ENCODE results near the gene SEPHS2. TPM values are rescaled to one million over a fixed set of nuclear protein-coding genes. Genes with fewer than 3 reads are reported as not detected.
"Not testable (repeated sequence)": the region's sequence is repeated elsewhere in the genome, so short reads cannot be mapped to it uniquely, and the experiment has no call there.

Gene SEPHS2
- total RNA-seq, 1 donor from 2014 or later: 7.3 TPM

GRCh38 chr16:30399435-30400186 lies 46.1 kb downstream of the SEPHS2 start:
- Histone ChIP-seq H3K36me3 (ENCODE audit: control insufficient read depth in 3 of 3, insufficient read depth in 3 of 3, low read length in 3 of 3) (peaks cover 5 to 11% (median 9%) of the 10 kb centered on the region in 3 donors), H3K4me1 (ENCODE audit: control insufficient read depth in 3 of 3, insufficient read depth in 3 of 3, low read length in 3 of 3) (peaks cover 15 to 22% (median 17%) of the 10 kb centered on the region in 3 donors), H3K9ac (ENCODE audit: low read depth in 1 of 3, low read length in 3 of 3) (peak overlapping the region; percentile 85 to 92 (median 86)), H3K9me3 (ENCODE audit: control insufficient read depth in 3 of 3, low read length in 3 of 3) (no peaks in the 10 kb centered on the region), H3K27me3 (ENCODE audit: control insufficient read depth in 3 of 3, insufficient read depth in 3 of 3, low read length in 3 of 3) (no peaks in the 10 kb centered on the region), H3K27ac (ENCODE audit: low read depth, low read length) (peak overlapping the region; percentile 72), H3K4me3 (ENCODE audit: low read length in 3 of 3) (peak overlapping the region; percentile 78 to 85 (median 79))

GRCh38 chr16:30398661-30399434 lies 46.8 kb downstream of the SEPHS2 start:
- no peaks in the 10 kb centered on the region for H3K9me3 ChIP-seq (ENCODE audit: control insufficient read depth in 3 of 3, low read length in 3 of 3)
- H3K27ac ChIP-seq (ENCODE audit: low read depth, low read length): no peak overlapping the region
- H3K36me3 ChIP-seq (ENCODE audit: control insufficient read depth in 3 of 3, insufficient read depth in 3 of 3, low read length in 3 of 3): peaks cover 5 to 11% (median 9%) of the 10 kb centered on the region in 3 donors
- no peak overlapping the region for H3K4me3 ChIP-seq (ENCODE audit: low read length in 3 of 3)
- H3K27me3 ChIP-seq (ENCODE audit: control insufficient read depth in 3 of 3, insufficient read depth in 3 of 3, low read length in 3 of 3): no peaks in the 10 kb centered on the region
- H3K4me1 ChIP-seq (ENCODE audit: control insufficient read depth in 3 of 3, insufficient read depth in 3 of 3, low read length in 3 of 3): peaks cover 15 to 29% (median 22%) of the 10 kb centered on the region in 3 donors
- peak overlapping the region in 2 of 3 donors; percentile 16 to 86 for H3K9ac ChIP-seq (ENCODE audit: low read depth in 1 of 3, low read length in 3 of 3)

- Histone ChIP-seq H3K9me3 (ENCODE audit: control insufficient read depth in 3 of 3, low read length in 3 of 3) (no peaks in the 10 kb centered on the region), H3K4me3 (ENCODE audit: low read length in 3 of 3) (no peak overlapping the region), H3K27ac (ENCODE audit: low read depth, low read length) (no peak overlapping the region), H3K27me3 (ENCODE audit: control insufficient read depth in 3 of 3, insufficient read depth in 3 of 3, low read length in 3 of 3) (no peaks in the 10 kb centered on the region), H3K9ac (ENCODE audit: low read depth in 1 of 3, low read length in 3 of 3) (no peak overlapping the region), H3K4me1 (ENCODE audit: control insufficient read depth in 3 of 3, insufficient read depth in 3 of 3, low read length in 3 of 3) (peaks cover 15 to 29% (median 22%) of the 10 kb centered on the region in 3 donors), H3K36me3 (ENCODE audit: control insufficient read depth in 3 of 3, insufficient read depth in 3 of 3, low read length in 3 of 3) (peaks cover 5 to 11% (median 9%) of the 10 kb centered on the region in 3 donors)
These were observed 47.7 kb downstream of the SEPHS2 start for GRCh38 chr16:30397776-30398660.

DNA sequence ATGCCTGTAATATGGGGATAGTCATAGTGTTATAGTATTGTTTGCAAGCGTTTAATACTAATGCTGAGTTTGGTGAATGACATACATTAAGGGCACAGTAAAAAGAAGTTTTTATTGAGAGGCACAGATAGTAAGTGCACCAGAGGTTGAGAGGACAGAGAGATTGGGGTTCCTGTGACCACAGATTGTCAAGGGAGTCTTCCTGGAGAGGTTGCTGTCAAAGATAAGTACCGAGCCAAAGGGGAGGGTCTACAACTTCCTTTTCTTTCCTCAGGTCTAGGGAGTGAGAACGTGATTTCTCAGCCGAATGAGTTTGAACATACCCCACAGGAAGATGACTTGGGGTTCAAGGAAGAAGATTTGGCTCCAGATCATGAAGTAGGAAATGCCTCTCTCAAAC lies 48.6 kb downstream of the SEPHS2 start:
- Histone ChIP-seq H3K27me3 (ENCODE audit: control insufficient read depth in 3 of 3, insufficient read depth in 3 of 3, low read length in 3 of 3) (no peaks in the 10 kb centered on the region), H3K36me3 (ENCODE audit: control insufficient read depth in 3 of 3, insufficient read depth in 3 of 3, low read length in 3 of 3) (peaks cover 5 to 11% (median 9%) of the 10 kb centered on the region in 3 donors), H3K27ac (ENCODE audit: low read depth, low read length) (no peak overlapping the region), H3K4me3 (ENCODE audit: low read length in 3 of 3) (no peak overlapping the region), H3K4me1 (ENCODE audit: control insufficient read depth in 3 of 3, insufficient read depth in 3 of 3, low read length in 3 of 3) (peaks cover 15 to 29% (median 22%) of the 10 kb centered on the region in 3 donors), H3K9me3 (ENCODE audit: control insufficient read depth in 3 of 3, low read length in 3 of 3) (no peaks in the 10 kb centered on the region), H3K9ac (ENCODE audit: low read depth in 1 of 3, low read length in 3 of 3) (peak overlapping the region in 1 of 3 donors; percentile 5)

GRCh38 chr16:30396627-30397026 lies 49.0 kb downstream of the SEPHS2 start:
- Histone ChIP-seq H3K36me3 (ENCODE audit: control insufficient read depth in 3 of 3, insufficient read depth in 3 of 3, low read length in 3 of 3) (peaks cover 5 to 11% (median 9%) of the 10 kb centered on the region in 3 donors), H3K4me3 (ENCODE audit: low read length in 3 of 3) (peak overlapping the region in 1 of 3 donors; percentile 71), H3K9ac (ENCODE audit: low read depth in 1 of 3, low read length in 3 of 3) (peak overlapping the region in 1 of 3 donors; percentile 33), H3K4me1 (ENCODE audit: control insufficient read depth in 3 of 3, insufficient read depth in 3 of 3, low read length in 3 of 3) (peaks cover 15 to 29% (median 22%) of the 10 kb centered on the region in 3 donors)
- H3K9me3 ChIP-seq (ENCODE audit: control insufficient read depth in 3 of 3, low read length in 3 of 3); H3K27ac ChIP-seq (ENCODE audit: low read depth, low read length); H3K27me3 ChIP-seq (ENCODE audit: control insufficient read depth in 3 of 3, insufficient read depth in 3 of 3, low read length in 3 of 3): not testable (repeated sequence)

DNA sequence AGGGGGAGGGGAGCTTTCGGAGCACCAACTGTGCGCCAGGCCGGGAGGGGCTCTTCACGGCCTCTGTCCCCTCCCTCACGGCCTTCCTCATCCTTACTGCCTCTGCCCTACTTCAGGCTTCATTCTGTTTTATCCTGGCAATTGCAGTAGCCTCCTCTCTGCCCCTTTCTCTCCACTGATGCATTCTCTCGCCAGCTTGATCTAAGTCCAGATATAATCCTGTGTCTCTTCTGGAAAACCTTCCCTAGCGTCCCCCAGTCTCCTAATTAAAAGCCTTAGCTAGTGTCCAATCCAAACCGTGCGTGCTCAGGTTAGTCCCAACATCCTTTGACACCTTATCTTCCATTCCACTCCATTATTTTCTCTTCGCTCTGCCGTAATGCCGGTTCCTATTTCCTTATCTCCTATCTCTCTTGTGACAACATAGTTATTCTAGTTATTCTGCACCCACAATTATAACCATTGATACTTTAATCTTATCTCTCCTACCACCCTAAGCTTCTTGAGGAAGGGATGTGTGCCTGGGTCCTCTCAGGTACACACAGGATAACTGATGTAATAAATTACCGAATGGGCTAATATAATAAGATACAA lies 49.6 kb downstream of the SEPHS2 start:
- Histone ChIP-seq H3K36me3 (ENCODE audit: control insufficient read depth in 3 of 3, insufficient read depth in 3 of 3, low read length in 3 of 3) (peaks cover 5 to 11% (median 9%) of the 10 kb centered on the region in 3 donors), H3K27ac (ENCODE audit: low read depth, low read length) (peak overlapping the region; percentile 30), H3K4me1 (ENCODE audit: control insufficient read depth in 3 of 3, insufficient read depth in 3 of 3, low read length in 3 of 3) (peaks cover 15 to 29% (median 22%) of the 10 kb centered on the region in 3 donors), H3K9ac (ENCODE audit: low read depth in 1 of 3, low read length in 3 of 3) (peak overlapping the region; percentile 77 to 84 (median 77)), H3K9me3 (ENCODE audit: control insufficient read depth in 3 of 3, low read length in 3 of 3) (no peaks in the 10 kb centered on the region), H3K27me3 (ENCODE audit: control insufficient read depth in 3 of 3, insufficient read depth in 3 of 3, low read length in 3 of 3) (no peaks in the 10 kb centered on the region), H3K4me3 (ENCODE audit: low read length in 3 of 3) (peak overlapping the region; percentile 71 to 87 (median 80))

- no peaks in the 10 kb centered on the region for H3K27me3 ChIP-seq (ENCODE audit: control insufficient read depth in 3 of 3, insufficient read depth in 3 of 3, low read length in 3 of 3)
- peaks cover 15 to 25% (median 22%) of the 10 kb centered on the region in 3 donors for H3K4me1 ChIP-seq (ENCODE audit: control insufficient read depth in 3 of 3, insufficient read depth in 3 of 3, low read length in 3 of 3)
- peaks cover 5 to 11% (median 9%) of the 10 kb centered on the region in 3 donors for H3K36me3 ChIP-seq (ENCODE audit: control insufficient read depth in 3 of 3, insufficient read depth in 3 of 3, low read length in 3 of 3)
- peak within 1 kb of the TSS; percentile 71 to 87 (median 80) for H3K4me3 ChIP-seq (ENCODE audit: low read length in 3 of 3)
- H3K9me3 ChIP-seq (ENCODE audit: control insufficient read depth in 3 of 3, low read length in 3 of 3): no peaks in the 10 kb centered on the region
- peak within 1 kb of the TSS; percentile 74 for H3K27ac ChIP-seq (ENCODE audit: low read depth, low read length)
- peak within 1 kb of the TSS; percentile 80 to 84 (median 83) for H3K9ac ChIP-seq (ENCODE audit: low read depth in 1 of 3, low read length in 3 of 3)
These were observed 50.3 kb downstream of the SEPHS2 start, which contains the start of gene ZNF48 for GRCh38 chr16:30395155-30395991. ZNF48 (plus strand) TSS chr16:30395420; CDS start chr16:30395795, 375 bp downstream.

- Histone ChIP-seq H3K9me3 (ENCODE audit: control insufficient read depth in 3 of 3, low read length in 3 of 3) (no peaks in the 10 kb centered on the region), H3K27me3 (ENCODE audit: control insufficient read depth in 3 of 3, insufficient read depth in 3 of 3, low read length in 3 of 3) (no peaks in the 10 kb centered on the region), H3K9ac (ENCODE audit: low read depth in 1 of 3, low read length in 3 of 3) (peak overlapping the region; percentile 80 to 84 (median 83)), H3K4me3 (ENCODE audit: low read length in 3 of 3) (peak overlapping the region; percentile 66 to 80 (median 76)), H3K36me3 (ENCODE audit: control insufficient read depth in 3 of 3, insufficient read depth in 3 of 3, low read length in 3 of 3) (peaks cover 5 to 11% (median 9%) of the 10 kb centered on the region in 3 donors), H3K4me1 (ENCODE audit: control insufficient read depth in 3 of 3, insufficient read depth in 3 of 3, low read length in 3 of 3) (peaks cover 11 to 18% (median 16%) of the 10 kb centered on the region in 3 donors), H3K27ac (ENCODE audit: low read depth, low read length) (peak overlapping the region; percentile 74)
These were observed 51.0 kb downstream of the SEPHS2 start for GRCh38 chr16:30394592-30395154.
